Astrocyte of the cerebellum (primary cell): ENCODE data around the gene MIF.

ENCODE experiments used
- DNase-seq: peaks from one replicate; pipeline ENCODE4 v3.0.0-alpha.2; 2011; ENCODE audit warnings: low read depth
- H3K4me3 ChIP-seq: 2 replicates; pipeline ENCODE4 v1.5.1; 2011; ENCODE audit warnings: mild to moderate bottlenecking, low read depth, low read length, moderate library complexity
- CTCF ChIP-seq: IDR thresholded peaks from 2 replicates; pipeline ENCODE4 v1.5.1; 2012; ENCODE audit warnings: low read length, low read depth, moderate library complexity, mild to moderate bottlenecking; ENCODE audit errors: missing control alignments
- in situ Hi-C: cut with HindIII; loops from 2 replicates; pipeline ENCODE4 v1.10.0; 2017; ENCODE audit warnings: low sequenced_read_pairs

Gene MIF

DNA sequence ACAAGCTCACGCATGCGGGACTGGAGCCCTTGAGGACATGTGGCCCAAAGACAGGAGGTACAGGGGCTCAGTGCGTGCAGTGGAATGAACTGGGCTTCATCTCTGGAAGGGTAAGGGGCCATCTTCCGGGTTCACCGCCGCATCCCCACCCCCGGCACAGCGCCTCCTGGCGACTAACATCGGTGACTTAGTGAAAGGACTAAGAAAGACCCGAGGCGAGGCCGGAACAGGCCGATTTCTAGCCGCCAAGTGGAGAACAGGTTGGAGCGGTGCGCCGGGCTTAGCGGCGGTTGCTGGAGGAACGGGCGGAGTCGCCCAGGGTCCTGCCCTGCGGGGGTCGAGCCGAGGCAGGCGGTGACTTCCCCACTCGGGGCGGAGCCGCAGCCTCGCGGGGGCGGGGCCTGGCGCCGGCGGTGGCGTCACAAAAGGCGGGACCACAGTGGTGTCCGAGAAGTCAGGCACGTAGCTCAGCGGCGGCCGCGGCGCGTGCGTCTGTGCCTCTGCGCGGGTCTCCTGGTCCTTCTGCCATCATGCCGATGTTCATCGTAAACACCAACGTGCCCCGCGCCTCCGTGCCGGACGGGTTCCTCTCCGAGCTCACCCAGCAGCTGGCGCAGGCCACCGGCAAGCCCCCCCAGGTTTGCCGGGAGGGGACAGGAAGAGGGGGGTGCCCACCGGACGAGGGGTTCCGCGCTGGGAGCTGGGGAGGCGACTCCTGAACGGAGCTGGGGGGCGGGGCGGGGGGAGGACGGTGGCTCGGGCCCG is at the start of gene MIF:
Gene MIF (plus strand): TSS at position 439 of the 765 bp plus-strand sequence. CDS start 92 bp downstream, at position 531.
- in situ Hi-C loops, result no loop called here
- peak; percentile 69 for DNase-seq
- peak within 1 kb of the TSS; percentile 59 for H3K4me3 ChIP-seq
- TF ChIP-seq CTCF, result peak; percentile 80

GRCh38 chr22:23844739-23845202 is 49.4 kb upstream of the MIF start:
- DNase-seq, result no peak
- in situ Hi-C loops, result no loop called here
- no peak for TF ChIP-seq CTCF
- H3K4me3 ChIP-seq, result no peak overlapping the region

DNA sequence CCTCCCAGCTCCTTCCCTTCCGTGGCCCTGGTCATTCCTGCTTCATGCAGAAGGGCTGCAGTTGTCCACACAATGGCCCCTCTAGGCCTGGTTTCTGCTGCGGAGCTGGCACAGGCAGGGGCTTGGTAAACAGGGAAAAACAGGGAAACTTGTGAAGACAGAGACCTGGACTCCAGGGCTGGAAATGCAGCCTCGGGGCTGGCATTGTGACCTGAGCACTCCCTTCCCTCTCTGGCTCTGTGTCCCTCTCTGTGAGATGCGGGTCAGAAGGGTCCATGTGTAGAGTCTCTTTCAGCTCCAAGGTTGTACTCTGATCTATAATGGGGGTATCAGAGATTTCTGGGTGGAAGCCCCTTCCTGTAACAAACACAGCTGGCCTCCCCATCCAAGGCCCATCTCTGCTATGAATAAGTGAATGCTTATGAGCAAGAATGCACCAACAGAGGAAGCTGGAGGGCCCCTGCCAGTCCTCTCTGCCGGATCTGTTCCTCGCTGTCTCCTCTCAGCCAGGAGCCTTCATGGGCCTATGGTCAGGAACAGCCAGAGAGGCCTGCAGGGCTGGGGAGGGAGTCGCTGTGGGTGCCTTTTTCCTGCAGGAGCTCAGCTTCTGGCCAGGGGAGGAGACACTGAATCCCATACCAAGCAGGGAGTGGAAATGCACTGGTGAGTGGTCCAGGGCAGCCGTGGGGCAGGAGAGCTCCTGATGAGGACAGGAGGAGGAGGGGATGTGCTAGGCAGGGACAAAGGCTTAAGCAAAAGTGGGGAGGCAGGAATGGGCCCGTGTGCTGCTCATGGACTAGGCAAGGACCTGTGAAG is 48.7 kb upstream of the MIF start:
- H3K4me3 ChIP-seq, result no peak overlapping the region
- no peak for DNase-seq
- in situ Hi-C loops, result no loop called here
- no peak for TF ChIP-seq CTCF

DNA sequence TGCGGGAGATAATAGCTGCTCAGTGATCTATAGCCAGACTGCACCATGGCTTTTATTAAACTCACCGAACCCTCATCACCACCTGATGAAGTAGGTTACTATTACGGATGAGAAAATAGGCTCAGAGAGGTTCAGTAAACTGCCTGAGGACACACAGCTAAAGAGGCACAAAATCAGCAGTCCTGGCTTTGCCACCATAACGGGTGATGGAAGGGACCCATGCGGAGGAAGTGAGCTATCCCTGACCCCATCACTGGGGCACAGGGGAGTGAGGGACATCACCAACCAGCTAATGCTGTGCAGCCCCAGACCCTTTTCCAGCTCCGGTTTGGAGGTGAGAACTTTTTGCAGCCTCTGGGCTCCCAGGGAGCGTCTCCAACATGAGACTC is 48.1 kb upstream of the MIF start:
- in situ Hi-C loops, result no loop called here
- no peak for DNase-seq
- no peak overlapping the region for H3K4me3 ChIP-seq

DNA sequence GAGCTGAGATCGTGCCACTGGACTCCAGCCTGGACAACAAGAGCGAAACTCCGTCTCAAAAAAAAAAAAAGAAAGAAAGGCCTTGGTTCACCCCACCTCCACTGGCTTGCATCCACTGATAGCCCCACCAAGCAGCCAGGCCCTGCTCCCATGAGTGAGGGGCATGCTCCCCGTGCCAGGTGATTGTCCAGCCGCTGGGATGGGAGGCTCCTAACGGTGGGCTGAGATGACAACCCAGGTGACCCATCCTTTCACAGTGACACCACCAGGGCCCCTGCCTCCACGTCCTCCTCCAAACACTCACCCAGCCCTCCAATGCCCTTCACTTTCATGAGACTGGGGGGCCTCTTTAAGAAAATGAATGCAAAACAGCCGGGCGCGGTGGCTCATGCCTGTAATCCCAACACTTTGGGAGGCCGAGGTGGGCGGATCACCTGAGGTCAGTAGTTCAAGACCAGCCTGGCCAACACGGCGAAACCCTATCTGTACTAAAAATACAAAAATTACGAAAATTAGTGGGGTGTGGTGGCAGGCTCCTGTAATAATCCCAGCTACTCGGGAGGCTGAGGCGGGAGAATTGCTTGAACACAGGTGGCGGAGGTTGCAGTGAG is 46.8 kb upstream of the MIF start:
- TF ChIP-seq CTCF, result no peak
- H3K4me3 ChIP-seq, result no peak overlapping the region
- in situ Hi-C loops, result no loop called here
- DNase-seq, result no peak

More for the DNA sequence above, 48.1 kb upstream of the MIF start:
- TF ChIP-seq CTCF, result no peak
